ENCODE data around the gene HDAC2.
"Not testable (repeated sequence)": the region's sequence is repeated elsewhere in the genome, so short reads cannot be mapped to it uniquely, and the experiment has no call there.

The HDAC2 gene

DNA sequence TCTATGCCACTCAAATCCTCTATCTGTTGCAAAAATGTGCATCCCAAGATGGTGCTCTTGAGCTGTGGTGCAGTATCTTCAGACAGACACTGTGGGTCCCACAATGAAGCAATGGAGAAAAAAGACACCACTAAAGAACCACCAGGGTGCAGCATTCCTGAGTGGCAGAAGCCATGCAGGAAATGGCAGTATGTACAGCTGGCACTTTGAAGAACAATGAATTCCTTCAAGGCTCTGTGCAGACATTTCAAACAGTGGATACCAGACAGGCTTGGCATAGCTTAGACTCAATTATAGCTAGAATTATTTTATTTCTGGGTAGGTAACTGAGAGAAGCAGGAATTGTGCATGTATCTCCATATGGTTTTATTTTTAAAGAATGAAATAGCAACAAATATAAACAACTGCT, 24.0 kb upstream of the HDAC2 start:
- TF ChIP-seq, protein P1, sequence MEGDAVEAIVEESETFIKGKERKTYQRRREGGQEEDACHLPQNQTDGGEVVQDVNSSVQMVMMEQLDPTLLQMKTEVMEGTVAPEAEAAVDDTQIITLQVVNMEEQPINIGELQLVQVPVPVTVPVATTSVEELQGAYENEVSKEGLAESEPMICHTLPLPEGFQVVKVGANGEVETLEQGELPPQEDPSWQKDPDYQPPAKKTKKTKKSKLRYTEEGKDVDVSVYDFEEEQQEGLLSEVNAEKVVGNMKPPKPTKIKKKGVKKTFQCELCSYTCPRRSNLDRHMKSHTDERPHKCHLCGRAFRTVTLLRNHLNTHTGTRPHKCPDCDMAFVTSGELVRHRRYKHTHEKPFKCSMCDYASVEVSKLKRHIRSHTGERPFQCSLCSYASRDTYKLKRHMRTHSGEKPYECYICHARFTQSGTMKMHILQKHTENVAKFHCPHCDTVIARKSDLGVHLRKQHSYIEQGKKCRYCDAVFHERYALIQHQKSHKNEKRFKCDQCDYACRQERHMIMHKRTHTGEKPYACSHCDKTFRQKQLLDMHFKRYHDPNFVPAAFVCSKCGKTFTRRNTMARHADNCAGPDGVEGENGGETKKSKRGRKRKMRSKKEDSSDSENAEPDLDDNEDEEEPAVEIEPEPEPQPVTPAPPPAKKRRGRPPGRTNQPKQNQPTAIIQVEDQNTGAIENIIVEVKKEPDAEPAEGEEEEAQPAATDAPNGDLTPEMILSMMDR (IDR thresholded peaks at IDR 0.05; ENCODE audit: borderline replicate concordance, control extremely low read depth, extremely low read depth, insufficient read depth, missing control alignments) = peak; percentile 16
- in situ Hi-C loops (cut with MboI; ENCODE audit: low sequenced_read_pairs, unreplicated experiment) = no loop called here
- DNase-seq (ENCODE audit: low spot score) = peak; percentile 38

DNA sequence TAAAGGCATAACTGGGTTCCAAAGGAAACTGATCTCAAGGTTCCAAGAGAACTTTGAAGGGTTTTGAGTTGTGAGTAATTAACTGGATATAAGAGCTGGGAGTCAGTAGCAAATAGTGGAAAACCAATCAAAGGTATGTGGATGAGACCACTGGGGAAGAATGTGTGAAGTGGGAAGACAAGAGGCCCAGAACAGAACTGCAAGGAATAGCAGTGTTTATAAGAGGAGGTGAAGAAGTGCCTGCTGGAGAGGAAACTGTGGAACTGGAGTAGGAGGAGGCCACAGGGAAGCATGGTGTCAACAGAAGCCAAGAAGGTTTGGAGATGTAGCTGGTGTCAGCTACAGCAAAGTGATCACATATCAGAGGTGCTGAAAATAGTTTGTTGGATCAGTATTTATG, 18.7 kb upstream of the HDAC2 start:
- DNase-seq (ENCODE audit: low spot score) = no peak
- TF ChIP-seq, protein P1 (IDR thresholded peaks at IDR 0.05; ENCODE audit: borderline replicate concordance, control extremely low read depth, extremely low read depth, insufficient read depth, missing control alignments) = no peak
- in situ Hi-C loops (cut with MboI; ENCODE audit: low sequenced_read_pairs, unreplicated experiment) = no loop called here

DNA sequence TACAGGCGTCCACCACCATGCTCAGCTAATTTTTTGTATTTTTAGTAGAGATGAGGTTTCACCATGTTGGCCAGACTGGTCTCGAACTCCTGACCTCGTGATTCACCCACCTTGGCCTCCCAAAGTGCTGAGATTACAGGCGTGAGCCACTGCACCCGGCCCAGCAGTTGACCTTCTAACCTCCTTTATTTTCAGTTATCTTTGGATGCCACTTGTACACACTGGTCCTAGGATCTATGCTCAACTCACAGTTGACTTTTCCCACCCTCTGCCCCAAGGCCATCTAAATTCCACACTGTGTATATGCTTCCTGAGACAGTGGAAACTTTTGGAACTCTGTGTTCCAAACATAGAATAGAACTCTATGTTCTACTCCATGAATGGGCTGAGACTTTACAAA, 11.7 kb upstream of the HDAC2 start:
- in situ Hi-C loops (cut with MboI; ENCODE audit: low sequenced_read_pairs, unreplicated experiment); DNase-seq (ENCODE audit: low spot score): not testable (repeated sequence)

DNA sequence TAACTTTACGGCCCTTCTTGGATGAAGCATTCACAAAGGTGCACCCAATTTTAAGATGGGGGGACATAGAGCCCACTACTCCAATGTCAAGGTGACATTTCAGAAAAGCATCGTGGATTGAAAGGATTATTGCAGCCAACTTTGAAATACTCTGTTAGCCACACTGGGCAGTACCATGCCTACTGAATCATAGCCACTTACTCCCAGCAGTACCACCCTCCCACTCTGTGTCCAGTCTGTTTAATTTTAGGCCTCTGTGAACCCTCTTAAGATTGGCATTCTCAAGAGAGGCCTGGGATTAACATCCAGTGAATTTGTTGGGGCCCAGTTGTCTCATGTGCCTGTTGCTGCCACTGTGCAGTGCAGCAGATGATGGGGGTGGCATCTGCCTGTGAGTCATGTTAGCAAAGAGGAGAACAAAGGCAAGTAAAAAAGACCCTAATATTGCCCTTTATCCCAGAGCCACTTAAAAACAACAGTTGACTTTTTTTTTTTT, 11.2 kb upstream of the HDAC2 start:
- DNase-seq (ENCODE audit: low spot score) = no peak
- TF ChIP-seq, protein P1 (IDR thresholded peaks at IDR 0.05; ENCODE audit: borderline replicate concordance, control extremely low read depth, extremely low read depth, insufficient read depth, missing control alignments) = no peak
- in situ Hi-C loops (cut with MboI; ENCODE audit: low sequenced_read_pairs, unreplicated experiment) = no loop called here

DNA sequence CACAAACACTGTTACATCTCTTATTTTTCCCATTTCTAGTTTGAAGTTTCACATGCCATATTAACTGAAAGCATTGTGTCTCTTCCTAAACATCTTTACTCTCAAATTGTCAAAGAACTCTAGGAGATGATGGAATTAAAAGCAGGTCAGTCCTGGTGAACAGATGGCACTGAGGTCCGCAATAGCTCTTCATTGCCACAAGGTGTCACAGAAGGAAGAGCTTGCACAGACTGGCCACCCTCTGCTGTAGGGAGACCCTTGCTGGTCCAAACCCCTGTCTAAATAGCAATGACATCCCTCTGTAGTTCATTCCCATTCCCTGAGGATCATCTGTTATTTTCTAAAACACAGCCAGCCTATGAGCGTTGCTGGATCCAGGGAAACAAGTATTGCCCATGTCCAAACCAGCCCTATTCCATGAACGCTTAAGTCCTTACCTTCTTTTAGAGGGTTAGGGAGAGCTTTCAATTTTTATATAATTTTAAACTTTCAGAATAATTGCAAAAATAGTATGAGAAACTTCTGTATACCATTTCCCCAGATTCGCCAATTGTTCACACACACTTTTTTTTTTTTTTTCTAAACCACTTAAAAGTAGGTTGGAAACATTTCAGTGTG, 10.1 kb upstream of the HDAC2 start:
- TF ChIP-seq, protein P1 (IDR thresholded peaks at IDR 0.05; ENCODE audit: borderline replicate concordance, control extremely low read depth, extremely low read depth, insufficient read depth, missing control alignments) = peak; percentile 10
- in situ Hi-C loops (cut with MboI; ENCODE audit: low sequenced_read_pairs, unreplicated experiment) = no loop called here
- DNase-seq (ENCODE audit: low spot score) = peak; percentile 20

DNA sequence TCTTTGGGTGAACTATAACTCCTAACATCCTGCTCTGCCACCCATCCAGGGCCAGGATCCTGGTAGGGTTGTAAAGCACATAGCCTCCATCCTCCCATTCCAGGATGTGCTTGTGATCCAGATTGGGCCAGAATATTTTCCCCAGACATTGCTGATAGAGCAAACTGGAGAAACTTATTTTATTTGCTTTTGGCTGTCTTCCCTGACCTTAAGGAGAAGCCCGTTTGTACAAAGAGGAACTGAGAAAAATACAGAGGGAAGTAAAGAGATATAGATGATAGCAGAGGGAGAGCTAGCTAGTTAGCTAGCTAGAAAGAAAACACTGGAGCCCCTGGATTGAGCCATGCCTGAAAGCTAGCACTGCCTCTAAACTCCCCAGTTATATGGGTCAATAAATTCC, 9.0 kb upstream of the HDAC2 start:
- peak; percentile 32 for DNase-seq (ENCODE audit: low spot score)
- TF ChIP-seq, protein P1 (IDR thresholded peaks at IDR 0.05; ENCODE audit: borderline replicate concordance, control extremely low read depth, extremely low read depth, insufficient read depth, missing control alignments) = no peak
- in situ Hi-C loops (cut with MboI; ENCODE audit: low sequenced_read_pairs, unreplicated experiment) = no loop called here

DNA sequence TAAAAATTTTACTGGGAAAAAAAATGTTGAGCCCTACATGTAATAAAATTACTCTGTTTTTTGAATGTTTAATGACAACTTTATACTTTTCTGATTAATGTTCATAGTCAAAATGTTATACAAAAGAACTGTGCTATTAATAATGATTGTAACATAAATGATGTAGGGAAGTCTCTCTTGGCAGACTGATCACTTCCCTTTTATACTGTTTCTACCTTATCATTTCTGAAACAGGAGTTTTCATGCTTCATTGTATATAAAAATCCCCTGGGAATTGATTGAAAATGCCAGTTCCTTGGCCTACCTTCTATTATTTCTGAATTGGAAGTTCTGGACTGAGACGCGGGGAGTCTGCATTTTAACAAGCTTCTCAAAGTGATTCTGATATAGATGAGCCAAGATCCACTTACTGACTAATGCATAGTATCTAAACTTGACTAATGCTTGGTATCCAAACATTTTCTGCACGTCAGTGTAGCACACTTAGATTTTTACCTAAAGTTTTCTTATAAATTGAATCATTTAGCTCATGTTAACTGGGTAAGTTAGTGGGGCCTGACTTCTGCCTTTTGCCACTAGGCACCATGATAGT, 7.2 kb upstream of the HDAC2 start:
- DNase-seq (ENCODE audit: low spot score) = no peak
- in situ Hi-C loops (cut with MboI; ENCODE audit: low sequenced_read_pairs, unreplicated experiment) = no loop called here
- TF ChIP-seq, protein P1 (IDR thresholded peaks at IDR 0.05; ENCODE audit: borderline replicate concordance, control extremely low read depth, extremely low read depth, insufficient read depth, missing control alignments) = no peak

All from GM13976 (cell line).